ENCODE results near the gene CHEK1. TPM values are rescaled to one million over a fixed set of nuclear protein-coding genes. Genes with fewer than 3 reads are reported as not detected.

CHEK1 gene
- total and polyA plus RNA-seq, 9 of the 15 experiments (the other 6 are each of a cell fraction or from before 2014, with no cell fraction given) = 62.6 to 108 (median 87.5) TPM

GRCh38 chr11:125592305-125593113, 32.5 kb upstream of the CHEK1 start, which contains the start of gene STT3A (continued):
- TF ChIP-seq TCF7 (IDR thresholded peaks at IDR 0.05; ENCODE audit: borderline replicate concordance) (0 out of 2 replicates have a peak, but pooled peaks have one; percentile 82), ZNF766 (CRISPR knock-in tag; conservative IDR thresholded peaks at IDR 0.05) (no peak), KLF6 (CRISPR knock-in tag; IDR thresholded peaks at IDR 0.05; ENCODE audit: borderline replicate concordance) (no peak), SRSF1 (IDR thresholded peaks at IDR 0.05; ENCODE audit: low read depth, low read length) (no peak), ZBTB5 (IDR thresholded peaks at IDR 0.05) (peak; percentile 97), POLR3A (IDR thresholded peaks at IDR 0.05; ENCODE audit: borderline replicate concordance, extremely low read depth, insufficient read depth, insufficient read length) (no peak), C11orf30 (IDR thresholded peaks at IDR 0.05; ENCODE audit: low read depth) (peak; percentile 88), ZNF589 (CRISPR knock-in tag; IDR thresholded peaks at IDR 0.05; ENCODE audit: low read depth) (peak; percentile 54; the same call in 1 of the 2 replicates), RBM39 (optimal IDR thresholded peaks at IDR 0.05; ENCODE audit: low read depth, low read length) (no peak), SRF (CRISPR knock-in tag; IDR thresholded peaks at IDR 0.05) (no peak), NFE2L1 (tag; IDR thresholded peaks at IDR 0.05; ENCODE audit: borderline replicate concordance, low read depth) (no peak), ZBTB12 (CRISPR knock-in tag; IDR thresholded peaks at IDR 0.05) (peak; percentile 82), RBM34 (IDR thresholded peaks at IDR 0.05; ENCODE audit: borderline replicate concordance, insufficient read depth, low read length) (no peak), ZNF197 (CRISPR knock-in tag; IDR thresholded peaks at IDR 0.05; ENCODE audit: low read depth) (no peak), PRMT5 (CRISPR knock-in tag; IDR thresholded peaks at IDR 0.05) (no peak), PTRF (tag; IDR thresholded peaks at IDR 0.05) (no peak), SAFB (IDR thresholded peaks at IDR 0.05; ENCODE audit: borderline replicate concordance, low read depth, low read length) (no peak; the same call in 1 of the 2 replicates), ZNF354B (CRISPR knock-in tag; IDR thresholded peaks at IDR 0.05) (no peak), ZNF146 (CRISPR knock-in tag; IDR thresholded peaks at IDR 0.05; ENCODE audit: unreplicated experiment) (no peak), HINFP (tag; conservative IDR thresholded peaks at IDR 0.05; ENCODE audit: low read depth) (peak; percentile 99), FOXK2 (conservative IDR thresholded peaks at IDR 0.05 in 1 of 2, IDR thresholded peaks at IDR 0.05 in 1 of 2; ENCODE audit: low read depth in 2 of 2) (peak in 1 of 2 experiments; percentile 84; a peak in 3 of 4 replicates), GABPA (tag; conservative IDR thresholded peaks at IDR 0.05; ENCODE audit: low read depth) (peak; percentile 90), TAF9B (IDR thresholded peaks at IDR 0.05; ENCODE audit: partially characterized antibody) (peak; percentile 26), BRD9 (IDR thresholded peaks at IDR 0.05; ENCODE audit: low read depth, partially characterized antibody) (peak; percentile 34)
